GM23338 (cell line): ENCODE results near the gene TULP4. TPM values are rescaled to one million over a fixed set of nuclear protein-coding genes. Genes with fewer than 3 reads are reported as not detected.

Experiments used
- ATAC-seq: fragments of 200-7000 bp; cut with Tn5 transposase; 3 replicates; pipeline ENCODE4 v1.9.1; 2020
- DNase-seq: peaks from one replicate; pipeline ENCODE4 v3.0.0-alpha.2; 2015; ENCODE audit warnings: low spot score
- H2AFZ ChIP-seq: fragments of 200-600 bp; sonication (generic); 2 replicates; pipeline ENCODE4 v1.8.0; 2016; ENCODE audit warnings: antibody characterized with exemption, mild to moderate bottlenecking, moderate library complexity
- H3F3A ChIP-seq: fragments of 200-600 bp; sonication (generic); replicated peaks from 2 replicates; pipeline ENCODE4 v1.8.0; 2017; ENCODE audit warnings: antibody characterized with exemption, mixed run types, low read depth
- H3K27ac ChIP-seq: fragments of 200-600 bp; sonication (generic); 2 replicates; pipeline ENCODE4 v1.6.1; 2016; ENCODE audit warnings: low read depth
- H3K27me3 ChIP-seq: fragments of 200-600 bp; sonication (generic); 2 replicates; pipeline ENCODE4 v1.8.0; 2016; ENCODE audit warnings: mild to moderate bottlenecking, mixed run types, moderate library complexity; ENCODE audit not compliant: insufficient read depth
- H3K36me3 ChIP-seq: fragments of 200-600 bp; sonication (generic); 2 replicates; pipeline ENCODE4 v1.8.0; 2016; ENCODE audit warnings: mild to moderate bottlenecking; ENCODE audit not compliant: insufficient read depth
- H3K4me1 ChIP-seq: fragments of 200-600 bp; sonication (generic); 2 replicates; pipeline ENCODE4 v1.8.0; 2016; ENCODE audit warnings: mild to moderate bottlenecking, moderate library complexity; ENCODE audit not compliant: insufficient read depth
- H3K4me2 ChIP-seq: fragments of 200-600 bp; sonication (generic); 2 replicates; pipeline ENCODE4 v1.7.1; 2017; ENCODE audit warnings: mixed run types
- H3K4me3 ChIP-seq: fragments of 200-600 bp; sonication (generic); 2 replicates; pipeline ENCODE4 v1.6.1; 2016; ENCODE audit warnings: mixed run types
- H3K79me2 ChIP-seq: fragments of 200-600 bp; sonication (generic); replicated peaks from 2 replicates; pipeline ENCODE4 v1.8.0; 2017; ENCODE audit warnings: mild to moderate bottlenecking; ENCODE audit not compliant: insufficient read depth
- H3K9me2 ChIP-seq: fragments of 200-600 bp; sonication (generic); 2 replicates; pipeline ENCODE4 v1.8.0; 2017; ENCODE audit not compliant: insufficient read depth
- H4K20me1 ChIP-seq: fragments of 200-600 bp; sonication (generic); replicated peaks from 2 replicates; pipeline ENCODE4 v1.8.0; 2017; ENCODE audit warnings: mild to moderate bottlenecking; ENCODE audit not compliant: insufficient read depth
- H3K27ac Mint-ChIP-seq: 2 replicates; pipeline ENCODE4 v1.8.0; 2020; ENCODE audit warnings: inconsistent platforms, mild to moderate bottlenecking, moderate library complexity, mixed read lengths
- H3K27me3 Mint-ChIP-seq: 3 replicates; pipeline ENCODE4 v1.8.0; 2022; ENCODE audit warnings: low read depth, mild to moderate bottlenecking, moderate library complexity, mixed read lengths, inconsistent platforms; ENCODE audit not compliant: insufficient read depth, poor library complexity
- H3K36me3 Mint-ChIP-seq: 3 replicates; pipeline ENCODE4 v1.8.0; 2021; ENCODE audit warnings: low read depth, mild to moderate bottlenecking, inconsistent platforms, moderate library complexity, mixed read lengths
- H3K4me1 Mint-ChIP-seq: 3 replicates; pipeline ENCODE4 v1.8.0; 2020; ENCODE audit warnings: mild to moderate bottlenecking, inconsistent platforms, mixed read lengths
- H3K4me3 Mint-ChIP-seq: 3 replicates; pipeline ENCODE4 v1.8.0; 2021; ENCODE audit warnings: moderate library complexity, mild to moderate bottlenecking, inconsistent platforms, mixed read lengths
- H3K9me3 Mint-ChIP-seq: 3 replicates; pipeline ENCODE4 v1.8.0; 2020; ENCODE audit warnings: moderate library complexity, mild to moderate bottlenecking, inconsistent platforms, mixed read lengths
- CTCF ChIP-seq, 2 experiments: fragments of 200-600 bp in 1 of 2; sonication (generic) in 1 of 2; conservative IDR thresholded peaks; 2 replicates each; pipeline versions ENCODE4 v1.5.1 to v1.6.1; 2016 to 2017; ENCODE audit warnings: antibody characterized with exemption in 2 of 2, low read depth in 2 of 2, mild to moderate bottlenecking in 2 of 2, moderate library complexity in 1 of 2
- JUNB ChIP-seq: IDR thresholded peaks from one replicate; pipeline ENCODE4 v1.6.1; 2016; ENCODE audit warnings: antibody characterized with exemption; ENCODE audit not compliant: unreplicated experiment
- POLR2AphosphoS5 ChIP-seq: IDR thresholded peaks from 2 replicates; pipeline ENCODE4 v1.6.1; 2016; ENCODE audit warnings: antibody characterized with exemption, low read depth
- STAT1 ChIP-seq: IDR thresholded peaks from one replicate; pipeline ENCODE4 v1.6.1; 2016; ENCODE audit warnings: antibody characterized with exemption; ENCODE audit not compliant: unreplicated experiment
- ZNF462 ChIP-seq: fragments of 250-450 bp; sonication (Bioruptor Pico); IDR thresholded peaks from 2 replicates; pipeline ENCODE4 v1.5.0; 2020; ENCODE audit warnings: mild to moderate bottlenecking, moderate library complexity
- polyA plus RNA-seq: library from polyadenylated mRNA; unstranded; fragments of >200 nt; fragmentation: Nextera tagmentation; extraction: Ambion mirVana; gene quantifications from 2 replicates; pipeline ENCODE4 v1.2.1, GENCODE V29; 2016
- total RNA-seq: library from RNA; depleted of rRNA; stranded (reverse); fragments of >200 nt; shearing (Covaris generic); gene quantifications from 2 replicates; pipeline ENCODE4 v1.2.3, GENCODE V29; 2014
- TF ChIP-seq, protein P1 (sequence below): IDR thresholded peaks from one replicate; pipeline ENCODE4 v1.6.1; 2018; ENCODE audit warnings: antibody characterized with exemption; ENCODE audit not compliant: unreplicated experiment

The TULP4 gene
- total and polyA plus RNA-seq, 2 experiments from 2014 or later, result 31.2 to 50.2 TPM

GRCh38 chr6:158506601-158507000 lies 194.3 kb downstream of the TULP4 start:
- no peaks in the 10 kb centered on the region for H3F3A ChIP-seq
- DNase-seq, result peak; percentile 94
- H3K27me3 Mint-ChIP-seq, result peaks cover 13% of the 10 kb centered on the region
- no peaks in the 10 kb centered on the region for H3K9me2 ChIP-seq
- no peak overlapping the region for H2AFZ ChIP-seq
- no peaks in the 10 kb centered on the region for H3K36me3 ChIP-seq
- no peaks in the 10 kb centered on the region for H3K27me3 ChIP-seq
- ATAC-seq, result peak; percentile 98
- H3K4me3 Mint-ChIP-seq, result peak overlapping the region; percentile 16; the same call in 1 of the 3 replicates
- peaks cover 3% of the 10 kb centered on the region; the same call in 2 of the 3 replicates for H3K4me1 Mint-ChIP-seq
- no peaks in the 10 kb centered on the region for H3K79me2 ChIP-seq
- TF ChIP-seq JUNB, result no peak
- TF ChIP-seq CTCF (conservative IDR thresholded peaks at IDR 0.05; ENCODE audit: low read depth in 2 of 2), result peak; percentile 87 to 92
- peak; percentile 78 for TF ChIP-seq ZNF462 (CRISPR knock-in tag)
- H3K4me2 ChIP-seq, result no peak overlapping the region
- no peak overlapping the region for H3K4me3 ChIP-seq
- no peak overlapping the region for H3K27ac ChIP-seq
- no peaks in the 10 kb centered on the region for H3K9me3 Mint-ChIP-seq
- H3K27ac Mint-ChIP-seq, result peak overlapping the region; percentile 56
- no peaks in the 10 kb centered on the region for H3K4me1 ChIP-seq
- no peaks in the 10 kb centered on the region for H4K20me1 ChIP-seq
- peaks cover 9% of the 10 kb centered on the region for H3K36me3 Mint-ChIP-seq

GRCh38 chr6:158507174-158507573 lies 194.9 kb downstream of the TULP4 start:
- no peak for DNase-seq
- Mint-ChIP-seq H3K4me1 (peaks cover 3% of the 10 kb centered on the region; the same call in 2 of the 3 replicates), H3K27me3 (peaks cover 12% of the 10 kb centered on the region), H3K4me3 (no peak overlapping the region), H3K27ac (no peak overlapping the region), H3K36me3 (peaks cover 9% of the 10 kb centered on the region), H3K9me3 (no peaks in the 10 kb centered on the region)
- no peaks in the 10 kb centered on the region for H3F3A ChIP-seq
- no peaks in the 10 kb centered on the region for H3K27me3 ChIP-seq
- no peaks in the 10 kb centered on the region for H3K79me2 ChIP-seq
- no peak overlapping the region for H3K4me3 ChIP-seq
- H4K20me1 ChIP-seq, result no peaks in the 10 kb centered on the region
- H2AFZ ChIP-seq, result no peak overlapping the region
- no peaks in the 10 kb centered on the region for H3K36me3 ChIP-seq
- no peak overlapping the region for H3K27ac ChIP-seq
- no peaks in the 10 kb centered on the region for H3K9me2 ChIP-seq
- no peak overlapping the region for H3K4me2 ChIP-seq
- H3K4me1 ChIP-seq, result no peaks in the 10 kb centered on the region
- no peak for ATAC-seq
- TF ChIP-seq POLR2AphosphoS5, result no peak
- TF ChIP-seq STAT1, result no peak
- TF ChIP-seq CTCF (conservative IDR thresholded peaks at IDR 0.05; ENCODE audit: low read depth in 2 of 2), result no peak
- TF ChIP-seq, protein P1, sequence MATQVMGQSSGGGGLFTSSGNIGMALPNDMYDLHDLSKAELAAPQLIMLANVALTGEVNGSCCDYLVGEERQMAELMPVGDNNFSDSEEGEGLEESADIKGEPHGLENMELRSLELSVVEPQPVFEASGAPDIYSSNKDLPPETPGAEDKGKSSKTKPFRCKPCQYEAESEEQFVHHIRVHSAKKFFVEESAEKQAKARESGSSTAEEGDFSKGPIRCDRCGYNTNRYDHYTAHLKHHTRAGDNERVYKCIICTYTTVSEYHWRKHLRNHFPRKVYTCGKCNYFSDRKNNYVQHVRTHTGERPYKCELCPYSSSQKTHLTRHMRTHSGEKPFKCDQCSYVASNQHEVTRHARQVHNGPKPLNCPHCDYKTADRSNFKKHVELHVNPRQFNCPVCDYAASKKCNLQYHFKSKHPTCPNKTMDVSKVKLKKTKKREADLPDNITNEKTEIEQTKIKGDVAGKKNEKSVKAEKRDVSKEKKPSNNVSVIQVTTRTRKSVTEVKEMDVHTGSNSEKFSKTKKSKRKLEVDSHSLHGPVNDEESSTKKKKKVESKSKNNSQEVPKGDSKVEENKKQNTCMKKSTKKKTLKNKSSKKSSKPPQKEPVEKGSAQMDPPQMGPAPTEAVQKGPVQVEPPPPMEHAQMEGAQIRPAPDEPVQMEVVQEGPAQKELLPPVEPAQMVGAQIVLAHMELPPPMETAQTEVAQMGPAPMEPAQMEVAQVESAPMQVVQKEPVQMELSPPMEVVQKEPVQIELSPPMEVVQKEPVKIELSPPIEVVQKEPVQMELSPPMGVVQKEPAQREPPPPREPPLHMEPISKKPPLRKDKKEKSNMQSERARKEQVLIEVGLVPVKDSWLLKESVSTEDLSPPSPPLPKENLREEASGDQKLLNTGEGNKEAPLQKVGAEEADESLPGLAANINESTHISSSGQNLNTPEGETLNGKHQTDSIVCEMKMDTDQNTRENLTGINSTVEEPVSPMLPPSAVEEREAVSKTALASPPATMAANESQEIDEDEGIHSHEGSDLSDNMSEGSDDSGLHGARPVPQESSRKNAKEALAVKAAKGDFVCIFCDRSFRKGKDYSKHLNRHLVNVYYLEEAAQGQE, result no peak
- TF ChIP-seq JUNB, result no peak
